NB4 (cell line): Measurements from ENCODE around the gene CPNE2.

ENCODE experiments used
- TF ChIP-seq, protein P1 (sequence below): IDR thresholded peaks from one replicate; pipeline ENCODE4 v1.5.1; 2012; ENCODE audit warnings: low read depth, low read length
- TF ChIP-seq, protein P2 (sequence below): IDR thresholded peaks from 2 replicates; pipeline ENCODE4 v1.6.1; 2011; ENCODE audit warnings: low read depth, low read length

DNA sequence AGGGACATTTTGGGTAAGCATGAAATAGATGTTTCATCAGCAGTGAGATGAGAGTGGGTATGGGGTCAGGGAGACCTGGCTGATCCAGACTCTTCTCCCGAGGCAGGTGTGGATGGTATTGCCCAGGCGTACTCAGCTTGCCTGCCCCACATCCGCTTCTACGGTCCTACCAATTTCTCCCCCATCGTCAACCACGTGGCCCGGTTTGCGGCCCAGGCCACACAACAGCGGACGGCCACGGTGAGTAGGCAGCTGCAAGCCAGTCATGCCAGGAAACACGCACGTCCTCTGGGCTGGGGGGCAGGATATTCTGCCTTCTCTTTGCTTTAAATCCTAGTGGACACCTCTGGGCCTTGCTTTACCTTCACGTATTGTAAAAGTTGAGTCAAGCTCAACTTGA lies 44.7 kb downstream of the CPNE2 start:
- TF ChIP-seq, protein P1, sequence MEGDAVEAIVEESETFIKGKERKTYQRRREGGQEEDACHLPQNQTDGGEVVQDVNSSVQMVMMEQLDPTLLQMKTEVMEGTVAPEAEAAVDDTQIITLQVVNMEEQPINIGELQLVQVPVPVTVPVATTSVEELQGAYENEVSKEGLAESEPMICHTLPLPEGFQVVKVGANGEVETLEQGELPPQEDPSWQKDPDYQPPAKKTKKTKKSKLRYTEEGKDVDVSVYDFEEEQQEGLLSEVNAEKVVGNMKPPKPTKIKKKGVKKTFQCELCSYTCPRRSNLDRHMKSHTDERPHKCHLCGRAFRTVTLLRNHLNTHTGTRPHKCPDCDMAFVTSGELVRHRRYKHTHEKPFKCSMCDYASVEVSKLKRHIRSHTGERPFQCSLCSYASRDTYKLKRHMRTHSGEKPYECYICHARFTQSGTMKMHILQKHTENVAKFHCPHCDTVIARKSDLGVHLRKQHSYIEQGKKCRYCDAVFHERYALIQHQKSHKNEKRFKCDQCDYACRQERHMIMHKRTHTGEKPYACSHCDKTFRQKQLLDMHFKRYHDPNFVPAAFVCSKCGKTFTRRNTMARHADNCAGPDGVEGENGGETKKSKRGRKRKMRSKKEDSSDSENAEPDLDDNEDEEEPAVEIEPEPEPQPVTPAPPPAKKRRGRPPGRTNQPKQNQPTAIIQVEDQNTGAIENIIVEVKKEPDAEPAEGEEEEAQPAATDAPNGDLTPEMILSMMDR = no peak
- TF ChIP-seq, protein P2, sequence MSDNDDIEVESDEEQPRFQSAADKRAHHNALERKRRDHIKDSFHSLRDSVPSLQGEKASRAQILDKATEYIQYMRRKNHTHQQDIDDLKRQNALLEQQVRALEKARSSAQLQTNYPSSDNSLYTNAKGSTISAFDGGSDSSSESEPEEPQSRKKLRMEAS = no peak
